Osteoblast (primary cell): ENCODE results near the gene NARS2. TPM values are rescaled to one million over a fixed set of nuclear protein-coding genes. Genes with fewer than 3 reads are reported as not detected.

Experiments used
- DNase-seq: peaks from one replicate; pipeline ENCODE4 v3.0.0; 2011; ENCODE audit warnings: low spot score, mixed read lengths; ENCODE audit not compliant: insufficient read length; ENCODE audit errors: missing footprints
- H2AFZ ChIP-seq: 2 replicates; pipeline ENCODE4 v1.6.0; 2011; ENCODE audit warnings: mild to moderate bottlenecking, low read length
- H3K27ac ChIP-seq: 2 replicates; pipeline ENCODE4 v1.5.1; 2011; ENCODE audit warnings: mild to moderate bottlenecking, low read depth, low read length, moderate library complexity
- H3K27me3 ChIP-seq: 2 replicates; pipeline ENCODE4 v1.6.0; 2012; ENCODE audit warnings: mild to moderate bottlenecking, control low read depth, inconsistent platforms, low read length, moderate library complexity; ENCODE audit not compliant: insufficient read depth
- H3K36me3 ChIP-seq: 2 replicates; pipeline ENCODE4 v1.5.1; 2011; ENCODE audit warnings: mild to moderate bottlenecking, low read length, control low read depth, moderate library complexity; ENCODE audit not compliant: insufficient read depth
- H3K4me1 ChIP-seq: 2 replicates; pipeline ENCODE4 v1.5.1; 2011; ENCODE audit warnings: mild to moderate bottlenecking, low read length, control low read depth, moderate library complexity; ENCODE audit not compliant: insufficient read depth
- H3K4me2 ChIP-seq: 2 replicates; pipeline ENCODE4 v1.6.0; 2011; ENCODE audit warnings: mild to moderate bottlenecking, low read length; ENCODE audit not compliant: insufficient read depth
- H3K4me3 ChIP-seq: fragments of 200-600 bp; sonication (generic); 3 replicates; pipeline ENCODE4 v1.5.1; 2012; ENCODE audit warnings: mild to moderate bottlenecking, low read length, inconsistent platforms; ENCODE audit not compliant: insufficient read depth
- H3K79me2 ChIP-seq: 2 replicates; pipeline ENCODE4 v1.6.0; 2012; ENCODE audit warnings: mild to moderate bottlenecking, low read length, control low read depth, inconsistent platforms; ENCODE audit not compliant: insufficient read depth
- H3K9me3 ChIP-seq: 2 replicates; pipeline ENCODE4 v1.5.1; 2011; ENCODE audit warnings: low read depth, low read length, control low read depth
- H4K20me1 ChIP-seq: 2 replicates; pipeline ENCODE4 v1.6.0; 2012; ENCODE audit warnings: mild to moderate bottlenecking, low read length, control low read depth; ENCODE audit not compliant: insufficient read depth
- total RNA-seq: library from RNA; depleted of rRNA; stranded (reverse); fragments of >200 nt; gene quantifications from 2 replicates; pipeline ENCODE4 v1.2.3, GENCODE V29; 2012
- TF ChIP-seq, protein P1 (sequence below): IDR thresholded peaks from 2 replicates; pipeline ENCODE4 v1.5.1; 2011; ENCODE audit warnings: mild to moderate bottlenecking, low read depth, low read length, moderate library complexity; ENCODE audit errors: extremely low read depth

NARS2 gene
- total RNA-seq, 1 donor = 19.5 TPM

DNA sequence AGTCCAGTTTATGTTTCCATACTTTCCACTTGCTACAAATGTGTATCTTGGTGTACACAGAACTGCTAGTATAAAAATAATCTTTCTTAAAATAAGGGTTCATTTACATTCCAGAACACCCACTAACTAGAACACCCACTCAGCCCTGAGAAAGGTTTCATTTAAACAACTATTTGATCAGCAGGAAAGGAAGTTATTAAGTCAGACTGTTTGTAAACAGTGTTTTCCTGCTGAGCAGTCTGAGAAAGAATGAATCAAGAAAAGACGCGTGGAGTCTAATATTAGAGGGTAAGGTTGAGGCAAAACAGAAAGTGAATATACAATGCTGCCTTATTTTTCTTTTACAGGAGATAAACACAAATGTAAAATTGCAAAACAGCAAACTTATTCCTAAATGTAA, 32.7 kb downstream of the NARS2 start:
- no peaks in the 10 kb centered on the region for H3K27me3 ChIP-seq
- no peak overlapping the region for H3K4me3 ChIP-seq
- no peaks in the 10 kb centered on the region for H4K20me1 ChIP-seq
- DNase-seq = no peak
- H2AFZ ChIP-seq = no peak overlapping the region
- no peaks in the 10 kb centered on the region for H3K79me2 ChIP-seq
- no peaks in the 10 kb centered on the region for H3K4me1 ChIP-seq
- H3K9me3 ChIP-seq = no peaks in the 10 kb centered on the region
- H3K36me3 ChIP-seq = no peaks in the 10 kb centered on the region
- no peak overlapping the region for H3K4me2 ChIP-seq
- TF ChIP-seq, protein P1, sequence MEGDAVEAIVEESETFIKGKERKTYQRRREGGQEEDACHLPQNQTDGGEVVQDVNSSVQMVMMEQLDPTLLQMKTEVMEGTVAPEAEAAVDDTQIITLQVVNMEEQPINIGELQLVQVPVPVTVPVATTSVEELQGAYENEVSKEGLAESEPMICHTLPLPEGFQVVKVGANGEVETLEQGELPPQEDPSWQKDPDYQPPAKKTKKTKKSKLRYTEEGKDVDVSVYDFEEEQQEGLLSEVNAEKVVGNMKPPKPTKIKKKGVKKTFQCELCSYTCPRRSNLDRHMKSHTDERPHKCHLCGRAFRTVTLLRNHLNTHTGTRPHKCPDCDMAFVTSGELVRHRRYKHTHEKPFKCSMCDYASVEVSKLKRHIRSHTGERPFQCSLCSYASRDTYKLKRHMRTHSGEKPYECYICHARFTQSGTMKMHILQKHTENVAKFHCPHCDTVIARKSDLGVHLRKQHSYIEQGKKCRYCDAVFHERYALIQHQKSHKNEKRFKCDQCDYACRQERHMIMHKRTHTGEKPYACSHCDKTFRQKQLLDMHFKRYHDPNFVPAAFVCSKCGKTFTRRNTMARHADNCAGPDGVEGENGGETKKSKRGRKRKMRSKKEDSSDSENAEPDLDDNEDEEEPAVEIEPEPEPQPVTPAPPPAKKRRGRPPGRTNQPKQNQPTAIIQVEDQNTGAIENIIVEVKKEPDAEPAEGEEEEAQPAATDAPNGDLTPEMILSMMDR = no peak
- no peak overlapping the region for H3K27ac ChIP-seq

DNA sequence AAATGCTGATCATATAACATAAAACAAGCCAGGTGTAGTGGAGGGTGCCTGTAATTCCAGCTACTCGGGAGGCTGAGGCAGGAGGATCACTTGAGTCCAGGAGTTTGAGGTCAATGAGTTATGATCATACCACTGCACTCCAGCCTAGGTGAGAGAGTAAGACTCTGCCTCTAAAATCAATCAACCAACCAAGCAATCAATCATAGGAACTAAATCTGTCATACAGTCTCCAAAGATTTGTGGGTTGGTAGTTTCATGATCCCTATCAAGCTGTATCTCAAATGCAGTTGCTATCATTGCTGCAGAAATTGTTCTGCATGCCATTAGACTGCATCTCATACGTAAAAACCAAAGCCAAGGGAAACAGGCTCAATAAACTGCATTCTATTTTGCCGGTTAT, 33.1 kb downstream of the NARS2 start:
- Histone ChIP-seq H3K27me3 (no peaks in the 10 kb centered on the region), H3K36me3 (no peaks in the 10 kb centered on the region), H2AFZ (no peak overlapping the region), H3K27ac (no peak overlapping the region), H3K79me2 (no peaks in the 10 kb centered on the region), H3K4me3 (no peak overlapping the region), H3K4me2 (no peak overlapping the region), H3K9me3 (no peaks in the 10 kb centered on the region), H4K20me1 (no peaks in the 10 kb centered on the region), H3K4me1 (no peaks in the 10 kb centered on the region)
- TF ChIP-seq, protein P1 = no peak
- DNase-seq = no peak

DNA sequence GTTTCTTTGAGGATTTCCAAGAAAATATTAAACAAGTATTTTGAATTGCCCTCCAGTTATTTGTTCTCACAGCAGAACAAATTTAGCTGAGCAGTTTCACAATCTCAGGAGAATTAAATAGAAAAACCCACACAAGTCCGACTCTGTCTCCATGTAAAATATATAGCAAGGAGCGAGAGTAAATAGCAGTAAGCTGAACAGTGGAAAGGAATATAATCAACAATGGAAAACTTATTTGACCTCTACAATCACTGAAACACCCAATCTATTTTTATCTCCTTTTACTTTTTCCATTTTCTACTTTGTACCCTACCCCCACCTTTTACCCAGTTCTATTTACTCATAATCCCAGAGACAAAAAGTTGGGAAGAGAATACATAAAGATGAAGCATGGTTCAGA, 34.4 kb downstream of the NARS2 start:
- Histone ChIP-seq H3K4me1 (no peaks in the 10 kb centered on the region), H4K20me1 (no peaks in the 10 kb centered on the region), H3K9me3 (no peaks in the 10 kb centered on the region), H3K4me2 (no peak overlapping the region), H3K79me2 (no peaks in the 10 kb centered on the region), H2AFZ (no peak overlapping the region), H3K27ac (no peak overlapping the region), H3K36me3 (no peaks in the 10 kb centered on the region), H3K27me3 (no peaks in the 10 kb centered on the region), H3K4me3 (no peak overlapping the region)
- DNase-seq = no peak
- TF ChIP-seq, protein P1 = no peak

DNA sequence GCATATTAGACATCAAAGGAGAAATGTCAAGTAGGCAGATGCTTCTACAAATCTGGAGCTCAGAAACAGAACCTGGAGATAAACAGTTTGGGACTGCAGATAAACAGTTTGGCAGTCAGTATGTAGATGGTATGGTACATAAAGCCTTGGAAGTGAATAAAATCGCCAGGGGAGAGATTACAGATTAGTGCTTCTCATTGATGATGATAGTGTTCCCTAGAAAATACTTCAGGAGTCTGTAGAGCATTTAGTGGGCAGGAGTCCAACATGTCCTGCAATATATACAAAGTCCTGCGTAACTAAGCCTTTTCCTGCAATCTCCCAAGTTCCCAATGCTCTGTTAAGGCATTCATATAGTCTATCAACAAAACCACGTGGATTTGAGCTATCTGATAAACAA, 35.2 kb downstream of the NARS2 start:
- Histone ChIP-seq H3K4me1 (no peaks in the 10 kb centered on the region), H3K27me3 (no peaks in the 10 kb centered on the region), H3K4me3 (no peak overlapping the region), H3K9me3 (no peaks in the 10 kb centered on the region), H4K20me1 (no peaks in the 10 kb centered on the region), H3K79me2 (no peaks in the 10 kb centered on the region), H3K36me3 (no peaks in the 10 kb centered on the region), H3K4me2 (no peak overlapping the region), H2AFZ (no peak overlapping the region), H3K27ac (no peak overlapping the region)
- DNase-seq = no peak
- TF ChIP-seq, protein P1 = no peak
